Tibial nerve (tissue), 4 donors: ENCODE measurements around the gene MOCS1.

Experiments
- EP300 ChIP-seq, 2 donors: sonication (generic); formaldehyde crosslinking; IDR thresholded peaks; one replicate each; pipeline ENCODE4 v1.6.1; 2017; ENCODE audit warnings: antibody characterized with exemption in 2 of 2, mild to moderate bottlenecking in 1 of 2
- POLR2A ChIP-seq, 2 donors: fragments of 450-650 bp; IDR thresholded peaks; one replicate each; pipeline ENCODE4 v1.6.1; 2017; ENCODE audit warnings: antibody characterized with exemption in 2 of 2, mild to moderate bottlenecking in 2 of 2, moderate library complexity in 2 of 2
- TF ChIP-seq, protein P1 (sequence below), 5 experiments: fragments of 200-600 bp in 3 of 5; fragments of 450-650 bp in 2 of 5; sonication (generic) in 3 of 5; IDR thresholded peaks; one replicate each; pipeline ENCODE4 v1.5.1; 2016 to 2019; ENCODE audit warnings: antibody characterized with exemption in 5 of 5, mild to moderate bottlenecking in 3 of 5, moderate library complexity in 2 of 5

DNA sequence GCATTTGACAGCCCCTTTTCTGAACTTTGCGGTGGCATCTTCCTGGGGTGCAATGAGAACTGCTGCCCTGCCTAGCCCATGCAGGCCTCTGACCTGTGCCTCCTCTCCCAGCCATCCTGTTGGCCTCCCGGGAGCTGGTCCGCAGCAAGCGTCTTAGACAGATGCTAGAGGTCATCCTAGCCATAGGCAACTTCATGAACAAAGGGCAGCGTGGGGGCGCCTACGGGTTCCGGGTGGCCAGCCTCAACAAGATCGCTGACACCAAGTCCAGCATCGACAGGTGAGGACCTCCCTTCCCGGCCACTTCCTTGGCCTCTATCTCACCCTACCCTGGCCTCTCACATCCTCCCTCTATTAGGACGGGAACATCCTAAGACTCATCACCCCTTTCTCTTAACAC lies 37.6 kb downstream of the MOCS1 start:
- TF ChIP-seq EP300 (IDR thresholded peaks at IDR 0.05), result no peak
- TF ChIP-seq, protein P1, sequence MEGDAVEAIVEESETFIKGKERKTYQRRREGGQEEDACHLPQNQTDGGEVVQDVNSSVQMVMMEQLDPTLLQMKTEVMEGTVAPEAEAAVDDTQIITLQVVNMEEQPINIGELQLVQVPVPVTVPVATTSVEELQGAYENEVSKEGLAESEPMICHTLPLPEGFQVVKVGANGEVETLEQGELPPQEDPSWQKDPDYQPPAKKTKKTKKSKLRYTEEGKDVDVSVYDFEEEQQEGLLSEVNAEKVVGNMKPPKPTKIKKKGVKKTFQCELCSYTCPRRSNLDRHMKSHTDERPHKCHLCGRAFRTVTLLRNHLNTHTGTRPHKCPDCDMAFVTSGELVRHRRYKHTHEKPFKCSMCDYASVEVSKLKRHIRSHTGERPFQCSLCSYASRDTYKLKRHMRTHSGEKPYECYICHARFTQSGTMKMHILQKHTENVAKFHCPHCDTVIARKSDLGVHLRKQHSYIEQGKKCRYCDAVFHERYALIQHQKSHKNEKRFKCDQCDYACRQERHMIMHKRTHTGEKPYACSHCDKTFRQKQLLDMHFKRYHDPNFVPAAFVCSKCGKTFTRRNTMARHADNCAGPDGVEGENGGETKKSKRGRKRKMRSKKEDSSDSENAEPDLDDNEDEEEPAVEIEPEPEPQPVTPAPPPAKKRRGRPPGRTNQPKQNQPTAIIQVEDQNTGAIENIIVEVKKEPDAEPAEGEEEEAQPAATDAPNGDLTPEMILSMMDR (IDR thresholded peaks at IDR 0.05), result no peak
- TF ChIP-seq POLR2A (IDR thresholded peaks at IDR 0.05), result no peak
